Trophoblast cell (in vitro differentiated cells and primary cell): ENCODE measurements around the gene NEUROG2.
A peak's percentile ranks its signal among the peaks of the same experiment; 100 is the strongest.

Experiments used
- DNase-seq, 2 donors: peaks; one replicate each; pipeline ENCODE4 v3.0.0-alpha.2; 2016
- H2AFZ ChIP-seq: 2 replicates; pipeline ENCODE4 v1.6.1; 2013; ENCODE audit warnings: low read length, moderate library complexity, mild to moderate bottlenecking; ENCODE audit not compliant: insufficient read depth, poor library complexity
- H2AK5ac ChIP-seq: 2 replicates; pipeline ENCODE4 v1.6.1; 2013; ENCODE audit warnings: mild to moderate bottlenecking, low read length
- H2BK120ac ChIP-seq: 2 replicates; pipeline ENCODE4 v1.6.1; 2013; ENCODE audit warnings: low read length, mild to moderate bottlenecking, moderate library complexity; ENCODE audit not compliant: insufficient read depth, poor library complexity
- H2BK12ac ChIP-seq: 2 replicates; pipeline ENCODE4 v1.6.1; 2013; ENCODE audit warnings: mild to moderate bottlenecking, low read length, moderate library complexity
- H2BK5ac ChIP-seq: 2 replicates; pipeline ENCODE4 v1.6.1; 2013; ENCODE audit warnings: low read length, low read depth, moderate library complexity, mild to moderate bottlenecking; ENCODE audit not compliant: poor library complexity
- H3K14ac ChIP-seq: 2 replicates; pipeline ENCODE4 v1.6.1; 2013; ENCODE audit warnings: mild to moderate bottlenecking, low read length
- H3K18ac ChIP-seq: 2 replicates; pipeline ENCODE4 v1.6.1; 2013; ENCODE audit warnings: mild to moderate bottlenecking, low read length
- H3K23ac ChIP-seq: 2 replicates; pipeline ENCODE4 v1.6.1; 2013; ENCODE audit warnings: low read length
- H3K27ac ChIP-seq: 2 replicates; pipeline ENCODE4 v1.5.1; 2013; ENCODE audit warnings: low read depth, mild to moderate bottlenecking, inconsistent platforms, low read length, moderate library complexity
- H3K27me3 ChIP-seq: 2 replicates; pipeline ENCODE4 v1.6.1; 2013; ENCODE audit warnings: inconsistent platforms, mild to moderate bottlenecking, low read length, moderate library complexity; ENCODE audit not compliant: insufficient read depth
- H3K36me3 ChIP-seq, 2 experiments: 1 replicate in 1 of 2; 2 replicates in 1 of 2; pipeline ENCODE4 v1.6.1; 2013; ENCODE audit warnings: low read length in 2 of 2, mild to moderate bottlenecking in 2 of 2, moderate library complexity in 1 of 2; ENCODE audit not compliant: insufficient read depth in 2 of 2, control insufficient read depth in 1 of 2
- H3K4ac ChIP-seq: 2 replicates; pipeline ENCODE4 v1.6.1; 2013; ENCODE audit warnings: low read depth, mild to moderate bottlenecking, low read length, moderate library complexity
- H3K4me1 ChIP-seq, 2 experiments: 1 replicate in 1 of 2; 2 replicates in 1 of 2; pipeline ENCODE4 v1.6.1; 2013; ENCODE audit warnings: low read length in 2 of 2, mild to moderate bottlenecking in 2 of 2, moderate library complexity in 1 of 2; ENCODE audit not compliant: insufficient read depth in 2 of 2, control insufficient read depth in 1 of 2
- H3K4me2 ChIP-seq: 2 replicates; pipeline ENCODE4 v1.6.1; 2013; ENCODE audit warnings: inconsistent platforms, mild to moderate bottlenecking, low read length, moderate library complexity
- H3K4me3 ChIP-seq: 2 replicates; pipeline ENCODE4 v1.5.1; 2013; ENCODE audit warnings: mild to moderate bottlenecking, low read depth, low read length, inconsistent platforms
- H3K79me1 ChIP-seq: one replicate; pipeline ENCODE4 v1.6.1; 2013; ENCODE audit warnings: low read length
- H3K79me2 ChIP-seq: 2 replicates; pipeline ENCODE4 v1.6.1; 2013; ENCODE audit warnings: low read length, mild to moderate bottlenecking; ENCODE audit not compliant: control insufficient read depth, insufficient read depth, poor library complexity
- H3K9ac ChIP-seq: 2 replicates; pipeline ENCODE4 v1.6.1; 2013; ENCODE audit warnings: mild to moderate bottlenecking, low read length
- H3K9me3 ChIP-seq: 2 replicates; pipeline ENCODE4 v1.6.1; 2013; ENCODE audit warnings: low read depth, mild to moderate bottlenecking, control low read depth, inconsistent platforms, low read length; ENCODE audit not compliant: insufficient read depth
- H4K12ac ChIP-seq: 2 replicates; pipeline ENCODE4 v1.6.1; 2013; ENCODE audit warnings: low read depth, mild to moderate bottlenecking, low read length, moderate library complexity
- H4K8ac ChIP-seq: 2 replicates; pipeline ENCODE4 v1.6.1; 2013; ENCODE audit warnings: low read depth, mild to moderate bottlenecking, low read length, moderate library complexity
- H4K91ac ChIP-seq: one replicate; pipeline ENCODE4 v1.6.1; 2013; ENCODE audit warnings: low read depth, mild to moderate bottlenecking, low read length, moderate library complexity
- WGBS: extraction: QIAGEN DNeasy Blood & Tissue Kit; methylation state at CpG from one replicate; pipeline ENCODE4 v1.1.7; 2013; ENCODE audit warnings: missing lambda C conversion rate; ENCODE audit not compliant: insufficient read length, insufficient coverage; ENCODE audit errors: extremely low coverage; 5-methylcytosine and 5-hydroxymethylcytosine counted together

NEUROG2 gene

GRCh38 chr4:112514647-112515197 lies 1.3 kb downstream of the NEUROG2 start:
- no CpG with 5 or more reads among the region's 52 CpGs for WGBS
- Histone ChIP-seq H3K4me3 (peak overlapping the region; percentile 66), H3K4me2 (peak overlapping the region; percentile 99), H3K79me2 (no peaks in the 10 kb centered on the region), H2BK12ac (no peak overlapping the region), H3K79me1 (no peaks in the 10 kb centered on the region), H3K14ac (no peak overlapping the region), H3K27ac (no peak overlapping the region), H3K9ac (no peak overlapping the region), H2BK120ac (no peak overlapping the region), H3K23ac (no peak overlapping the region), H4K8ac (no peak overlapping the region), H3K27me3 (peaks cover 67% of the 10 kb centered on the region), H3K9me3 (peaks cover 4% of the 10 kb centered on the region), H2BK5ac (no peak overlapping the region), H3K4ac (no peak overlapping the region), H2AFZ (peak overlapping the region; percentile 59), H3K36me3 (no peaks in the 10 kb centered on the region), H3K18ac (no peak overlapping the region), H3K4me1 (peaks cover 22 to 24% of the 10 kb centered on the region in 2 experiments), H2AK5ac (no peak overlapping the region), H4K91ac (no peak overlapping the region), H4K12ac (no peak overlapping the region)
- DNase-seq, result peak in 1 of 2 donors; percentile 32

DNA sequence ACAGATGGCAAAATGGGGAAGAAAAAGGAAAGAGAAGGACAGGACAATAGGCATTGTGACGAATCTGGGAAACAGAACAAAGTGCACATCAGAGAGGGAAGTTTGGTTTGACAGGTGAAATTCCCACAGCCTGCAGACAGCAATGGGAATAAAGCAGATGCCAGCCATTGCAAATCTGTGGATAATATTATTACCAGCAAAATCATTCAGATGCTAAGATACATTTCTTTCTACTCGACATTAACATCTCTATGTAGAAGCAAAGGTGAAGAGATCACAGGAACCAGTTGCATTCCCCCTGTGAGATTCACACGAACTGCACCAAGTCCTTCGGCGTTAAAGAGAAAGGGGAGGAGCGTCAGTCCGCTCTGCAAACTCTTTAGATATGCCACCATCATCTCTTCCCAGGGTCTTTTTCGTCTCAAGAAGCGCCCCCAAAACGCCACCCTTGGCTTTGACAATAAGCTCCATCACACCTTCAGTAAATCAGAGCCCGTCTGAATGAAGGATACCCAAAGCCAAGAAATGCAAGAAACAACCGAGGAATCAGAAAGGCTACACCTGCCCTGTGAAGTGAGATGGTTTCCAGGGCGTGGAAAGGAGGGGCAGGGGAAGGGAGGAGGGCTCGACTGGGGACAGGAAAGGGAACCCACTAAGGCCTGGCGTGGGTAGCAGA lies 1.9 kb downstream of the NEUROG2 start:
- Histone ChIP-seq H2BK120ac (no peak overlapping the region), H3K14ac (no peak overlapping the region), H3K9me3 (peaks cover 4% of the 10 kb centered on the region), H3K18ac (no peak overlapping the region), H3K23ac (no peak overlapping the region), H3K4me3 (no peak overlapping the region), H2AFZ (no peak overlapping the region), H2BK12ac (no peak overlapping the region), H4K91ac (no peak overlapping the region), H4K8ac (no peak overlapping the region), H4K12ac (no peak overlapping the region), H3K27ac (no peak overlapping the region), H3K9ac (no peak overlapping the region), H2AK5ac (no peak overlapping the region), H3K27me3 (peaks cover 71% of the 10 kb centered on the region), H3K79me2 (no peaks in the 10 kb centered on the region), H3K4me2 (peak overlapping the region; percentile 99), H3K4ac (no peak overlapping the region), H2BK5ac (no peak overlapping the region), H3K79me1 (no peaks in the 10 kb centered on the region), H3K36me3 (no peaks in the 10 kb centered on the region), H3K4me1 (peaks cover 22 to 24% of the 10 kb centered on the region in 2 experiments)
- peak in 1 of 2 donors; percentile 15 for DNase-seq
- no CpG with 5 or more reads among the region's 15 CpGs for WGBS

DNA sequence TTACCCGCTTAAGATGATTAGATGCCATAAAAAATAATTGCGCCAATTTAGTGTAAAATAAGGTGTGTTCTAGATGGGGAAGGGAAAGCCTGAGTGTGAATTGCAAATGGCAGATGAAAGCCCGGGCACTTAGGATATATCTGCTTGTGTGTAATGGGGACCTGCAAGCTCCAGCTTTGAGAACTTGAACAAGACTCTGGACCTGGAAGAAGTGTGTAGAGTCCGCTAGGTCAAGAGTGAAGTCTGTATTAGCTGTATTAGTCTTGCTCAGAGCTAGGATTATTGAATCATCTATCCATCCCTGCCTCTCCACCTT lies 4.2 kb downstream of the NEUROG2 start:
- H4K8ac ChIP-seq, result no peak overlapping the region
- no peak for DNase-seq
- no peak overlapping the region for H3K9ac ChIP-seq
- no peaks in the 10 kb centered on the region for H3K79me1 ChIP-seq
- no peak overlapping the region for H2AFZ ChIP-seq
- no peak overlapping the region for H4K91ac ChIP-seq
- peaks cover 22 to 24% of the 10 kb centered on the region in 2 experiments for H3K4me1 ChIP-seq
- no CpG with 5 or more reads among the region's 4 CpGs for WGBS
- H4K12ac ChIP-seq, result no peak overlapping the region
- H2BK5ac ChIP-seq, result no peak overlapping the region
- H2BK120ac ChIP-seq, result no peak overlapping the region
- no peak overlapping the region for H3K4ac ChIP-seq
- H3K9me3 ChIP-seq, result peaks cover 4% of the 10 kb centered on the region
- H3K4me2 ChIP-seq, result no peak overlapping the region
- no peak overlapping the region for H3K4me3 ChIP-seq
- no peak overlapping the region for H2BK12ac ChIP-seq
- H2AK5ac ChIP-seq, result no peak overlapping the region
- H3K14ac ChIP-seq, result no peak overlapping the region
- no peaks in the 10 kb centered on the region for H3K79me2 ChIP-seq
- H3K23ac ChIP-seq, result no peak overlapping the region
- H3K27ac ChIP-seq, result no peak overlapping the region
- no peak overlapping the region for H3K18ac ChIP-seq
- peaks cover 76% of the 10 kb centered on the region for H3K27me3 ChIP-seq
- H3K36me3 ChIP-seq, result no peaks in the 10 kb centered on the region

DNA sequence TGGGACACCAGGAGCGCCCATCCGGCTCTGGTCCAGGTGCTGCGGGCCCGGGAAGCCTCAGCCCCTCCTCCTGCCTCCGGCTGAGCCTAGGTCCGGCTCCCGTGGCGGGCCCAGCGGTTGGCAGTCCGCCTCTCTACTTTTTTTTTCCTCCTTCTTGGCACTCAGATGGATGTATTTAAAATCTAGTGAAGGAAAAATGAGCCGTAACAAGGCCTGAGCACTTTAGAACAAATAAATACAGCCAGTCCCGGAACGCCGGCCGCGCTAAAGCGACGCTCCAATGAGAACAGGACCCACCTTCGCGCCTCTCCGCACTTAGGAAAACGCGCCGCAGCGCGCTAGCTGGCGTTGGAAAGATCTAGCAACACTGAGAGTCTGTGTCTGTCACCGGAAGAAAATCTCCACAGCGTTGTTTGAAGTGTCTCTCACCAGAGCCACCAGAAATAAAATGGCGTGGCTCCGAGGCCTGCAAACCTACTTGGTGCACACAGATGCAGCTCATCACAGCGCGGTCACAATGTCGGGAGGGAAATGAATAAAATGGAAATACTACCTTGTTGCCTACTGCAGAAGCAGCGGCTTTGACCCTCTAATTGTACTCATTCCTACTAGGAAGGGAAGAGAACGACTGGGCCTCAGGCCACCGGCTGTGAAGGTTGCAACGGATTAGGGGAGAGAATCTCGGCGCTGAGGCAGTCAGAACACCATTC lies 4.7 kb downstream of the NEUROG2 start:
- DNase-seq, result no peak
- H3K4ac ChIP-seq, result no peak overlapping the region
- peaks cover 18 to 20% of the 10 kb centered on the region in 2 experiments for H3K4me1 ChIP-seq
- no peak overlapping the region for H4K8ac ChIP-seq
- H2BK12ac ChIP-seq, result no peak overlapping the region
- H3K36me3 ChIP-seq, result no peaks in the 10 kb centered on the region
- H3K79me2 ChIP-seq, result no peaks in the 10 kb centered on the region
- no CpG with 5 or more reads among the region's 40 CpGs for WGBS
- H3K23ac ChIP-seq, result no peak overlapping the region
- no peak overlapping the region for H2AFZ ChIP-seq
- H4K91ac ChIP-seq, result no peak overlapping the region
- H3K27ac ChIP-seq, result no peak overlapping the region
- no peak overlapping the region for H3K14ac ChIP-seq
- no peak overlapping the region for H3K18ac ChIP-seq
- no peak overlapping the region for H3K4me3 ChIP-seq
- H3K27me3 ChIP-seq, result peaks cover 72% of the 10 kb centered on the region
- H3K79me1 ChIP-seq, result no peaks in the 10 kb centered on the region
- H3K9me3 ChIP-seq, result peaks cover 4% of the 10 kb centered on the region
- H3K9ac ChIP-seq, result no peak overlapping the region
- no peak overlapping the region for H2BK5ac ChIP-seq
- H3K4me2 ChIP-seq, result peak overlapping the region; percentile 36
- H4K12ac ChIP-seq, result no peak overlapping the region
- H2BK120ac ChIP-seq, result no peak overlapping the region
- H2AK5ac ChIP-seq, result no peak overlapping the region
